Mucosa of stomach (tissue), 1 donor: ENCODE measurements around the gene SEMA5A.

Experiments used
- H3K27me3 ChIP-seq: one replicate; pipeline ENCODE4 v1.7.0; 2013; ENCODE audit warnings: mild to moderate bottlenecking, low read length; ENCODE audit not compliant: control insufficient read depth, insufficient read depth
- H3K36me3 ChIP-seq: one replicate; pipeline ENCODE4 v1.7.0; 2013; ENCODE audit warnings: low read length; ENCODE audit not compliant: control insufficient read depth, insufficient read depth
- H3K4me1 ChIP-seq: one replicate; pipeline ENCODE4 v1.7.0; 2013; ENCODE audit warnings: mild to moderate bottlenecking, low read length; ENCODE audit not compliant: control insufficient read depth, insufficient read depth
- H3K4me3 ChIP-seq: one replicate; pipeline ENCODE4 v1.7.0; 2013; ENCODE audit warnings: low read length
- H3K9ac ChIP-seq: one replicate; pipeline ENCODE4 v1.7.0; 2013; ENCODE audit warnings: mild to moderate bottlenecking, low read length, moderate library complexity
- H3K9me3 ChIP-seq: one replicate; pipeline ENCODE4 v1.7.0; 2013; ENCODE audit warnings: mild to moderate bottlenecking, low read length, moderate library complexity; ENCODE audit not compliant: control insufficient read depth
- donor health status: Pancreatic carcinoma.

Gene SEMA5A

GRCh38 chr5:9245071-9245470 is 300.8 kb downstream of the SEMA5A start:
- Histone ChIP-seq H3K27me3 (no peaks in the 10 kb centered on the region), H3K4me1 (no peaks in the 10 kb centered on the region), H3K9ac (no peak overlapping the region), H3K4me3 (no peak overlapping the region), H3K9me3 (no peaks in the 10 kb centered on the region), H3K36me3 (no peaks in the 10 kb centered on the region)

GRCh38 chr5:9244417-9244816 is 301.5 kb downstream of the SEMA5A start:
- no peaks in the 10 kb centered on the region for H3K9me3 ChIP-seq

GRCh38 chr5:9241479-9242305 is 304.2 kb downstream of the SEMA5A start:
- no peak overlapping the region for H3K4me3 ChIP-seq

More at GRCh38 chr5:9244417-9244816, 301.5 kb downstream of the SEMA5A start:
- Histone ChIP-seq H3K36me3 (no peaks in the 10 kb centered on the region), H3K9ac (no peak overlapping the region), H3K27me3 (no peaks in the 10 kb centered on the region), H3K4me3 (no peak overlapping the region), H3K4me1 (no peaks in the 10 kb centered on the region)

GRCh38 chr5:9240431-9240830 is 305.4 kb downstream of the SEMA5A start:
- no peaks in the 10 kb centered on the region for H3K9me3 ChIP-seq
- H3K36me3 ChIP-seq: no peaks in the 10 kb centered on the region
- H3K4me1 ChIP-seq: no peaks in the 10 kb centered on the region
- no peak overlapping the region for H3K4me3 ChIP-seq
- H3K9ac ChIP-seq: no peak overlapping the region
- H3K27me3 ChIP-seq: no peaks in the 10 kb centered on the region

More at GRCh38 chr5:9241479-9242305, 304.2 kb downstream of the SEMA5A start:
- H3K36me3 ChIP-seq: no peaks in the 10 kb centered on the region
- H3K9ac ChIP-seq: no peak overlapping the region
- H3K4me1 ChIP-seq: no peaks in the 10 kb centered on the region
- H3K27me3 ChIP-seq: no peaks in the 10 kb centered on the region
- H3K9me3 ChIP-seq: no peaks in the 10 kb centered on the region

- Histone ChIP-seq H3K4me3 (no peak overlapping the region), H3K9me3 (no peaks in the 10 kb centered on the region), H3K9ac (no peak overlapping the region), H3K36me3 (no peaks in the 10 kb centered on the region), H3K4me1 (no peaks in the 10 kb centered on the region), H3K27me3 (no peaks in the 10 kb centered on the region)
Measured at GRCh38 chr5:9239626-9240025, 306.2 kb downstream of the SEMA5A start.

GRCh38 chr5:9239071-9239470 is 306.8 kb downstream of the SEMA5A start:
- Histone ChIP-seq H3K27me3 (no peaks in the 10 kb centered on the region), H3K36me3 (no peaks in the 10 kb centered on the region), H3K9me3 (no peaks in the 10 kb centered on the region), H3K9ac (no peak overlapping the region), H3K4me3 (no peak overlapping the region), H3K4me1 (no peaks in the 10 kb centered on the region)

GRCh38 chr5:9233712-9234111 is 312.2 kb downstream of the SEMA5A start:
- no peaks in the 10 kb centered on the region for H3K27me3 ChIP-seq

GRCh38 chr5:9233035-9233434 is 312.8 kb downstream of the SEMA5A start:
- H3K36me3 ChIP-seq: no peaks in the 10 kb centered on the region

More at GRCh38 chr5:9233712-9234111, 312.2 kb downstream of the SEMA5A start:
- H3K4me1 ChIP-seq: no peaks in the 10 kb centered on the region
- H3K9ac ChIP-seq: no peak overlapping the region
- H3K36me3 ChIP-seq: no peaks in the 10 kb centered on the region
- no peak overlapping the region for H3K4me3 ChIP-seq
- no peaks in the 10 kb centered on the region for H3K9me3 ChIP-seq

GRCh38 chr5:9231842-9232241 is 314.0 kb downstream of the SEMA5A start:
- Histone ChIP-seq H3K9me3 (no peaks in the 10 kb centered on the region), H3K27me3 (no peaks in the 10 kb centered on the region), H3K4me1 (no peaks in the 10 kb centered on the region), H3K9ac (no peak overlapping the region), H3K4me3 (no peak overlapping the region), H3K36me3 (no peaks in the 10 kb centered on the region)

More at GRCh38 chr5:9233035-9233434, 312.8 kb downstream of the SEMA5A start:
- H3K4me3 ChIP-seq: no peak overlapping the region
- no peak overlapping the region for H3K9ac ChIP-seq
- H3K4me1 ChIP-seq: no peaks in the 10 kb centered on the region
- H3K9me3 ChIP-seq: no peaks in the 10 kb centered on the region
- H3K27me3 ChIP-seq: no peaks in the 10 kb centered on the region

GRCh38 chr5:9230355-9230754 is 315.5 kb downstream of the SEMA5A start:
- Histone ChIP-seq H3K27me3 (no peaks in the 10 kb centered on the region), H3K36me3 (no peaks in the 10 kb centered on the region), H3K4me3 (no peak overlapping the region), H3K4me1 (no peaks in the 10 kb centered on the region), H3K9me3 (no peaks in the 10 kb centered on the region), H3K9ac (no peak overlapping the region)

GRCh38 chr5:9226016-9226536 is 319.8 kb downstream of the SEMA5A start:
- H3K36me3 ChIP-seq: no peaks in the 10 kb centered on the region

GRCh38 chr5:9222054-9222976 is 323.6 kb downstream of the SEMA5A start:
- H3K4me1 ChIP-seq: no peaks in the 10 kb centered on the region
- no peak overlapping the region for H3K9ac ChIP-seq
- H3K4me3 ChIP-seq: no peak overlapping the region
- no peaks in the 10 kb centered on the region for H3K36me3 ChIP-seq
- no peaks in the 10 kb centered on the region for H3K27me3 ChIP-seq
- no peaks in the 10 kb centered on the region for H3K9me3 ChIP-seq

More at GRCh38 chr5:9226016-9226536, 319.8 kb downstream of the SEMA5A start:
- Histone ChIP-seq H3K9me3 (no peaks in the 10 kb centered on the region), H3K4me3 (no peak overlapping the region), H3K27me3 (no peaks in the 10 kb centered on the region), H3K9ac (no peak overlapping the region), H3K4me1 (no peaks in the 10 kb centered on the region)
